Rectal smooth muscle tissue (tissue), 1 donor: ENCODE measurements around the gene GDF2.

Experiments
- H3K27ac ChIP-seq: one replicate; pipeline ENCODE4 v1.7.0; 2013; ENCODE audit warnings: low read depth, low read length, inconsistent platforms
- H3K27me3 ChIP-seq: one replicate; pipeline ENCODE4 v1.7.0; 2013; ENCODE audit warnings: low read length; ENCODE audit not compliant: control insufficient read depth, insufficient read depth
- H3K36me3 ChIP-seq: one replicate; pipeline ENCODE4 v1.7.0; 2013; ENCODE audit warnings: low read length; ENCODE audit not compliant: control insufficient read depth, insufficient read depth
- H3K4me1 ChIP-seq: one replicate; pipeline ENCODE4 v1.7.0; 2013; ENCODE audit warnings: low read length; ENCODE audit not compliant: control insufficient read depth, insufficient read depth
- H3K4me3 ChIP-seq: one replicate; pipeline ENCODE4 v1.7.0; 2013; ENCODE audit warnings: low read length
- H3K9ac ChIP-seq: one replicate; pipeline ENCODE4 v1.7.0; 2013; ENCODE audit warnings: low read length

Gene GDF2

GRCh38 chr10:47374611-47375536, 52.6 kb downstream of the GDF2 start:
- Histone ChIP-seq H3K4me1 (peaks cover 4% of the 10 kb centered on the region), H3K27me3 (no peaks in the 10 kb centered on the region), H3K4me3 (no peak overlapping the region), H3K27ac (no peak overlapping the region), H3K9ac (no peak overlapping the region), H3K36me3 (no peaks in the 10 kb centered on the region)

- Histone ChIP-seq H3K4me3 (no peak overlapping the region), H3K27ac (no peak overlapping the region), H3K9ac (no peak overlapping the region), H3K27me3 (no peaks in the 10 kb centered on the region), H3K4me1 (peaks cover 4% of the 10 kb centered on the region), H3K36me3 (no peaks in the 10 kb centered on the region)
These were observed 54.4 kb downstream of the GDF2 start for GRCh38 chr10:47376522-47377220.
